ENCODE data around the gene C8B. TPM values are rescaled to one million over a fixed set of nuclear protein-coding genes. Genes with fewer than 3 reads are reported as not detected.

C8B gene
- total RNA-seq, 1 experiment from 2014 or later, result not detected

DNA sequence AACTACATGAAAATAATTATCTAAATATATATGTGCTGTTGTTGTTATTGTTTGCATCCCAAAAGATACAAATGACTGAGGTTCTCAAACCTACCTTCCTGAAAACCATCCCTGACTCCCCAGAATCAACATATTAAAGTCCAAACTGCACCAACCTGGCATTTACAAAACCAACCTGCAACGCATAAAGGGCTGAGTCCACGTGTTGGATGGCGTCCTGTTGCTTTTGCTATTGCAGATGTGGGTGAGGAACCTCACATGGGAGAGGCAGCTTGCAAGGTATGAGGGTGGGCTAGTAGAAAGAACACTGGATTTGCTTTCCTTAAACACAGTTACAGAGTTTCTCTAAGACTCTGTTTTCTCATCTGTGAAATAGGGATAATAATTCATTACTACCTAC, 1.5 kb upstream of the C8B start:
- Mint-ChIP-seq H3K9me3 (ENCODE audit: low read depth, unreplicated experiment) (peaks cover 9% of the 10 kb centered on the region), H3K4me1 (ENCODE audit: low read depth, unreplicated experiment) (no peaks in the 10 kb centered on the region), H3K27ac (ENCODE audit: unreplicated experiment) (no peak overlapping the region), H3K27me3 (ENCODE audit: unreplicated experiment) (no peaks in the 10 kb centered on the region), H3K4me3 (ENCODE audit: low read depth, unreplicated experiment) (no peak overlapping the region), H3K36me3 (ENCODE audit: insufficient read depth, unreplicated experiment) (no peaks in the 10 kb centered on the region)
- CTCF ChIA-PET, result no interaction called here
- BruUV-seq (replicated peaks), result no TSS peak
- no peak for DNase-seq
- intact Hi-C loops (cut with micrococcal nuclease; ENCODE audit: unreplicated experiment), result no loop called here
- no peak for TF ChIP-seq CTCF (IDR thresholded peaks at IDR 0.05; ENCODE audit: unreplicated experiment)

DNA sequence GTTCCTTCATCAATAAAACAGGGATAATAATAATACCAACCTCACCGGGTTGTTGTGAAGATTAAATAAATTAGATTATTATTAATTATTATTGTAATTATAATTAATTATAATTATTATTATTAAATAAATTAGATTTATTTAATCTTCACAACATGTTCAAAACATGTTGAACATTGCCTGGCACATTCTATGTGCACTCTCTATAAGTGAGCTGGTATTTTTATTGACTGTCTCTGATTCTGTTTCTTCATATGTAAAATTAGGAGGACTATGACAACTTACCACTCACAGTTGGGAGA, 834 bp upstream of the C8B start:
- Mint-ChIP-seq H3K27ac (ENCODE audit: unreplicated experiment) (no peak overlapping the region), H3K36me3 (ENCODE audit: insufficient read depth, unreplicated experiment) (no peaks in the 10 kb centered on the region), H3K4me1 (ENCODE audit: low read depth, unreplicated experiment) (no peaks in the 10 kb centered on the region), H3K4me3 (ENCODE audit: low read depth, unreplicated experiment) (no peak overlapping the region), H3K9me3 (ENCODE audit: low read depth, unreplicated experiment) (peaks cover 9% of the 10 kb centered on the region), H3K27me3 (ENCODE audit: unreplicated experiment) (no peaks in the 10 kb centered on the region)
- no TSS peak for BruUV-seq (replicated peaks)
- CTCF ChIA-PET, result no interaction called here
- no peak for TF ChIP-seq CTCF (IDR thresholded peaks at IDR 0.05; ENCODE audit: unreplicated experiment)
- intact Hi-C loops (cut with micrococcal nuclease; ENCODE audit: unreplicated experiment), result no loop called here
- DNase-seq, result no peak

DNA sequence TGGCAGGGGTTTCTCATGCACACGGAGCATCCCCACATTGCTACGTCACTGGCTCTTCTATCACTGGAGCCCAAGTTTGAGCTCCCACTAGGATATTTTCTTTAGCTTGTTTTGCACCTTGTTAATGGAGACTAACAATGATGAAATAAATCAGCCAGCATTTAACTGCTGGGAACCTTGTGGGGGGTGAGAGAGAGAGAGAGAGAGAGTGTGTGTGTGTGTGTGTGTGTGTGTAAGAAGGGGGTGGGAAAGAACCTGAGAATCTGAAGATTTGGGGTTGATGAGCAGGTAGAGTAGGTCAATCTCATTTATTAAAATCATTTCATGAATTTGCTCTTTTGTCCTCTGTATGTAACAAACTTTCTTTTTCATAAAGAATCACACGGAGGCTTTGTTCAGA, 624 bp downstream of the C8B start:
- Mint-ChIP-seq H3K4me3 (ENCODE audit: low read depth, unreplicated experiment) (no peak overlapping the region), H3K27ac (ENCODE audit: unreplicated experiment) (no peak overlapping the region), H3K36me3 (ENCODE audit: insufficient read depth, unreplicated experiment) (no peaks in the 10 kb centered on the region), H3K27me3 (ENCODE audit: unreplicated experiment) (no peaks in the 10 kb centered on the region), H3K9me3 (ENCODE audit: low read depth, unreplicated experiment) (peaks cover 8% of the 10 kb centered on the region), H3K4me1 (ENCODE audit: low read depth, unreplicated experiment) (no peaks in the 10 kb centered on the region)
- intact Hi-C loops (cut with micrococcal nuclease; ENCODE audit: unreplicated experiment), result no loop called here
- no peak for DNase-seq
- TF ChIP-seq CTCF (IDR thresholded peaks at IDR 0.05; ENCODE audit: unreplicated experiment), result no peak
- BruUV-seq (replicated peaks), result no TSS peak
- CTCF ChIA-PET, result interaction anchor here (0.6 to 0.7 kb wide), 2 partner anchors 11 to 272 kb away, joined by 3 read pairs; no protein-coding TSS in a partner anchor

DNA sequence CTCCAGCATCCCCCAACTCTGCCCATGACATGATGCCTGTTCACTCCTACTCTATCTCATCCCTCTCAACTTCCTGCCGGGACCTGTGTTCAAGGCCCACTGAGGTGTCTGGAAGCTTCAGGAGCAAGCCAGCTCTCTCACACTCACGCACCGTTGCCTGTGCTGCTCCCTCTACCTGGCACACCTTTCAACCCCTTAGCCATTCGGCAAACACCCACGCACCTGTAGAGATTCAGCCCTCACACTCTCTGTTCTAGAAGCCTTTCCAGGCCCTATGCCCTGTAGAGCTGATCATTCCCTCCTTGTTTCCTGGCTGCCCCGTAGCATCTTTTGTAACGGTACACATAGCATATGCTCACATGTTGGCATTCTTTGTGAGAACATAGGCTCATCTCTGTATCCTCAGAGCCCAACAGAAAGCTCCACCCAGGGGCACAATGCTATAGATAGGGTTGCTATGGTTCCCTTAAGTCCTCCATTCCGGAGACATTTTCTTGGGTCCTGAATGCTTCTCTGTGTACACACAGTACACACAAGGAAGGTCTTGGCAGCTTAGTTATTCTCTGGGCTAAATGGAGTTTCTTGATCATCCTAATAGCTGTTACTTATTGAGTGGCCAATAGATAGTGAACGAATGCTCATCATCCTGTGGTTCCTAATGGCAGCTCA, 1.3 kb downstream of the C8B start:
- no peak for DNase-seq
- no TSS peak for BruUV-seq (replicated peaks)
- Mint-ChIP-seq H3K27me3 (ENCODE audit: unreplicated experiment) (no peaks in the 10 kb centered on the region), H3K9me3 (ENCODE audit: low read depth, unreplicated experiment) (peaks cover 7% of the 10 kb centered on the region), H3K27ac (ENCODE audit: unreplicated experiment) (no peak overlapping the region), H3K36me3 (ENCODE audit: insufficient read depth, unreplicated experiment) (no peaks in the 10 kb centered on the region), H3K4me1 (ENCODE audit: low read depth, unreplicated experiment) (no peaks in the 10 kb centered on the region), H3K4me3 (ENCODE audit: low read depth, unreplicated experiment) (no peak overlapping the region)
- no peak for TF ChIP-seq CTCF (IDR thresholded peaks at IDR 0.05; ENCODE audit: unreplicated experiment)
- CTCF ChIA-PET, result interaction anchor here (0.6 to 0.7 kb wide), 2 partner anchors 11 to 273 kb away, joined by 3 read pairs; no protein-coding TSS in a partner anchor
- intact Hi-C loops (cut with micrococcal nuclease; ENCODE audit: unreplicated experiment), result no loop called here

Data from Calu3 (cell line).